ENCODE measurements around the gene HSPB1.

DNA sequence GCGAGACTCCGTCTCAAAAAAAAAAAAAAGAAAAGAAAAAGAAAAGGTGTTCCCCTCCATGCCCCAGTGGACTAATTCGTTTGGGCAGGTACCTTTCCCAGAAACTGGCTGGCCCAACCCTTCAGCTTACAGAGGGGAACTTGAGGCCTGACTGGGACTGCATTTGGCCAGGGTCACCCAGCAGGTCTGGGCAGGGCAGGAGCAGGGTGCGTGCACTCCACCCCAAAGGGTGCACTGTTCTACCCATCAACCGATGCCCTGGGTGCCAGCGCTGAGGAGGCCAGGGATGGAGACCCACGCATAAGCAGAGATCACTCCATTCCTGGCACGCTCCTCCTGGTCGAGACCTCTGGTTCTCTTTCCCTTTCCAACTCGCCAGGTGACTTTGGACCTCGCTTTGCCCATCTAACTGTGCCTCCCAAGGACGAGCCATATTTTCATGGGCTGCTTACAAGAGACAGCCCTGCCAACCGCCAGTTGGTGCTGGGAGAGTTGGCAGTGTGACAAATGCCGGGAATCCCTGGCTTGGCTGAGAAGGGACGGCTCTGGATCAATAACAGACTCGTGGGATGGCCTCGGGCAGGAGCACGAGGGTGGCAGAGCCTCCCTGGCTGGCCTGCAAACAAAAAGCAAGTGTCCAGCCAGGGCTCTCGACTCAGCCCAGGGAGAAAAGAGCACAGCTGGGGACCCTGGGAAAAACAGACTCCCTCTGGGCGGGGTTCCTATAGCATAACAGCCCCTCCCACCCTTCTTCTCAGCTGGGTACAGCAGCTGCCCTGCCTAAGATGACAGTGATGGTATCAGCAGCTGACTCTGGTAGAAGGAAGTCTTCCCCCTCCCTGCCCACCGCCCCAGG lies 7.9 kb downstream of the HSPB1 start:
- TF ChIP-seq, protein P1, sequence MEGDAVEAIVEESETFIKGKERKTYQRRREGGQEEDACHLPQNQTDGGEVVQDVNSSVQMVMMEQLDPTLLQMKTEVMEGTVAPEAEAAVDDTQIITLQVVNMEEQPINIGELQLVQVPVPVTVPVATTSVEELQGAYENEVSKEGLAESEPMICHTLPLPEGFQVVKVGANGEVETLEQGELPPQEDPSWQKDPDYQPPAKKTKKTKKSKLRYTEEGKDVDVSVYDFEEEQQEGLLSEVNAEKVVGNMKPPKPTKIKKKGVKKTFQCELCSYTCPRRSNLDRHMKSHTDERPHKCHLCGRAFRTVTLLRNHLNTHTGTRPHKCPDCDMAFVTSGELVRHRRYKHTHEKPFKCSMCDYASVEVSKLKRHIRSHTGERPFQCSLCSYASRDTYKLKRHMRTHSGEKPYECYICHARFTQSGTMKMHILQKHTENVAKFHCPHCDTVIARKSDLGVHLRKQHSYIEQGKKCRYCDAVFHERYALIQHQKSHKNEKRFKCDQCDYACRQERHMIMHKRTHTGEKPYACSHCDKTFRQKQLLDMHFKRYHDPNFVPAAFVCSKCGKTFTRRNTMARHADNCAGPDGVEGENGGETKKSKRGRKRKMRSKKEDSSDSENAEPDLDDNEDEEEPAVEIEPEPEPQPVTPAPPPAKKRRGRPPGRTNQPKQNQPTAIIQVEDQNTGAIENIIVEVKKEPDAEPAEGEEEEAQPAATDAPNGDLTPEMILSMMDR (conservative IDR thresholded peaks at IDR 0.05), result no peak
- TF ChIP-seq EZH2 (IDR thresholded peaks at IDR 0.05; ENCODE audit: low read depth), result no peak

Data from PC-9 (cell line).